Small intestine (tissue), 7 donors: ENCODE measurements around the gene PARN. TPM values are rescaled to one million over a fixed set of nuclear protein-coding genes. Genes with fewer than 3 reads are reported as not detected.

Source experiments
- DNase-seq, 2 donors: peaks; one replicate each; pipeline versions ENCODE4 v3.0.0 to v3.0.0-alpha.2; 2013
- FAIRE-seq: peaks from 2 replicates; lab custom pipeline; 2012; peaks lifted over from hg19 to GRCh38; lab: Jason Lieb, UNC
- H3K27ac ChIP-seq, 3 donors: one replicate each; pipeline ENCODE4 v1.5.1; 2013; ENCODE audit warnings: low read length in 2 of 3, mild to moderate bottlenecking in 2 of 3, control low read depth in 1 of 3, inconsistent platforms in 1 of 3, low read depth in 1 of 3, moderate library complexity in 1 of 3
- H3K27me3 ChIP-seq, 3 donors: one replicate each; pipeline ENCODE4 v1.6.1; 2013; ENCODE audit warnings: low read length in 3 of 3, inconsistent platforms in 1 of 3; ENCODE audit not compliant: control insufficient read depth in 3 of 3, insufficient read depth in 3 of 3
- H3K36me3 ChIP-seq, 3 donors: one replicate each; pipeline ENCODE4 v1.6.1; 2013; ENCODE audit warnings: low read length in 3 of 3, inconsistent platforms in 1 of 3, low read depth in 1 of 3, mild to moderate bottlenecking in 1 of 3, moderate library complexity in 1 of 3; ENCODE audit not compliant: control insufficient read depth in 3 of 3, insufficient read depth in 2 of 3
- H3K4me1 ChIP-seq, 3 donors: one replicate each; pipeline ENCODE4 v1.6.1; 2013; ENCODE audit warnings: low read length in 2 of 3, inconsistent platforms in 1 of 3, low read depth in 1 of 3, mild to moderate bottlenecking in 1 of 3, moderate library complexity in 1 of 3; ENCODE audit not compliant: control insufficient read depth in 3 of 3, insufficient read depth in 2 of 3
- H3K4me3 ChIP-seq, 3 donors: one replicate each; pipeline ENCODE4 v1.5.1; 2013; ENCODE audit warnings: low read length in 3 of 3, control low read depth in 1 of 3, inconsistent platforms in 1 of 3, low read depth in 1 of 3, mild to moderate bottlenecking in 1 of 3, moderate library complexity in 1 of 3
- H3K9me3 ChIP-seq, 2 donors: one replicate each; pipeline ENCODE4 v1.6.1; 2013; ENCODE audit warnings: low read depth in 1 of 2, low read length in 1 of 2; ENCODE audit not compliant: control insufficient read depth in 2 of 2, insufficient read depth in 1 of 2
- WGBS, 3 donors: extraction: QIAGEN DNeasy Blood & Tissue Kit; methylation state at CpG; one replicate each; pipeline ENCODE4 v1.1.7; 2013; 5-methylcytosine and 5-hydroxymethylcytosine counted together
- polyA plus RNA-seq, 4 donors: library from polyadenylated mRNA; stranded (reverse) in 3 of 4; unstranded in 1 of 4; fragments of 200-250 nt in 3 of 4; fragments of 120-200 nt in 1 of 4; gene quantifications; one replicate each; pipeline versions ENCODE4 v1.2.1 to v1.2.3, GENCODE V29; 2013
- donor health status: healthy with polysubstance abuse.
- donor health status: control.
- donor health status: control.
- donor health status: Bipolar disorder and iron deficiency.
- donor health status: healthy.

PARN gene
- polyA plus RNA-seq, 4 donors: 11.1 to 25.5 (median 15.8) TPM

GRCh38 chr16:14564323-14564722 is 65.7 kb downstream of the PARN start:
- 16 to 66% (median 34%) methylated on average over 9 of the region's 9 CpGs for WGBS, 3 donors
- FAIRE-seq (no peak), DNase-seq (peak; percentile 71 to 86)
- Histone ChIP-seq H3K9me3 (no peaks in the 10 kb centered on the region), H3K27ac (peak overlapping the region; percentile 52 to 90 (median 84)), H3K36me3 (peaks cover 0 to 10% (median 2%) of the 10 kb centered on the region in 3 donors), H3K4me3 (no peak overlapping the region), H3K27me3 (no peaks in the 10 kb centered on the region), H3K4me1 (peaks cover 3 to 34% (median 6%) of the 10 kb centered on the region in 3 donors)

- no peak for FAIRE-seq
- H3K4me3 ChIP-seq: no peak overlapping the region
- no peaks in the 10 kb centered on the region for H3K9me3 ChIP-seq
- WGBS, 3 donors: 17 to 61% (median 35%) methylated on average over 8 of the region's 8 CpGs
- peaks cover 3 to 34% (median 6%) of the 10 kb centered on the region in 3 donors for H3K4me1 ChIP-seq
- peak overlapping the region; percentile 9 to 70 (median 52) for H3K27ac ChIP-seq
- peak; percentile 85 to 95 for DNase-seq
- peaks cover 0 to 8% (median 2%) of the 10 kb centered on the region in 3 donors for H3K36me3 ChIP-seq
- no peaks in the 10 kb centered on the region for H3K27me3 ChIP-seq
These were observed 67.2 kb downstream of the PARN start for GRCh38 chr16:14562691-14563491.

- H3K27me3 ChIP-seq: no peaks in the 10 kb centered on the region
- H3K27ac ChIP-seq: no peak overlapping the region
- peaks cover under 1 to 34% (median 3%) of the 10 kb centered on the region in 3 donors for H3K4me1 ChIP-seq
- no peak for FAIRE-seq
- DNase-seq: no peak
- no peak overlapping the region for H3K4me3 ChIP-seq
- H3K36me3 ChIP-seq: peaks cover 0 to 5% (median 0%) of the 10 kb centered on the region in 3 donors
- 83 to 92% (median 90%) methylated on average over 7 of the region's 7 CpGs for WGBS, 3 donors
- no peaks in the 10 kb centered on the region for H3K9me3 ChIP-seq
These were observed 69.5 kb downstream of the PARN start for GRCh38 chr16:14560523-14560922.

GRCh38 chr16:14559809-14560241 is 70.2 kb downstream of the PARN start:
- DNase-seq: peak in 1 of 2 donors; percentile 50
- Histone ChIP-seq H3K27me3 (no peaks in the 10 kb centered on the region), H3K9me3 (no peaks in the 10 kb centered on the region), H3K36me3 (peaks cover 0 to 5% (median 0%) of the 10 kb centered on the region in 3 donors), H3K27ac (no peak overlapping the region), H3K4me3 (no peak overlapping the region), H3K4me1 (peaks cover 0 to 30% (median 3%) of the 10 kb centered on the region in 3 donors)
- FAIRE-seq: no peak
- 58 to 88% (median 69%) methylated on average over 8 of the region's 8 CpGs for WGBS, 3 donors

- H3K27ac ChIP-seq: no peak overlapping the region
- H3K4me3 ChIP-seq: no peak overlapping the region
- H3K27me3 ChIP-seq: no peaks in the 10 kb centered on the region
- H3K4me1 ChIP-seq: peaks cover 0 to 16% (median 0%) of the 10 kb centered on the region in 3 donors
- peaks cover 2 to 12% (median 4%) of the 10 kb centered on the region in 3 donors for H3K36me3 ChIP-seq
- H3K9me3 ChIP-seq: no peaks in the 10 kb centered on the region
- FAIRE-seq (no peak), DNase-seq (no peak)
- WGBS, 3 donors: 63 to 65% (median 65%) methylated on average over 4 of the region's 4 CpGs
These were observed 76.6 kb downstream of the PARN start for GRCh38 chr16:14553447-14553846.

GRCh38 chr16:14549789-14550153 is 80.3 kb downstream of the PARN start:
- peak; percentile 61 to 63 for DNase-seq
- WGBS, 3 donors: 19 to 55% (median 37%) methylated on average over 5 of the region's 5 CpGs
- no peak overlapping the region for H3K4me3 ChIP-seq

GRCh38 chr16:14548933-14549788 is 80.9 kb downstream of the PARN start:
- no peak for DNase-seq
- Histone ChIP-seq H3K9me3 (no peaks in the 10 kb centered on the region), H3K4me1 (peaks cover 0 to 16% (median 0%) of the 10 kb centered on the region in 3 donors), H3K27ac (peak overlapping the region in 1 of 3 donors; percentile 13), H3K36me3 (peaks cover 4 to 18% (median 6%) of the 10 kb centered on the region in 3 donors), H3K27me3 (no peaks in the 10 kb centered on the region), H3K4me3 (no peak overlapping the region)
- WGBS, 3 donors: 52 to 70% (median 57%) methylated on average over 3 of the region's 3 CpGs
- no peak for FAIRE-seq

More at GRCh38 chr16:14549789-14550153, 80.3 kb downstream of the PARN start:
- H3K27me3 ChIP-seq: no peaks in the 10 kb centered on the region
- H3K9me3 ChIP-seq: no peaks in the 10 kb centered on the region
- no peak for FAIRE-seq
- H3K4me1 ChIP-seq: peaks cover 0 to 16% (median 0%) of the 10 kb centered on the region in 3 donors
- peaks cover 4 to 18% (median 6%) of the 10 kb centered on the region in 3 donors for H3K36me3 ChIP-seq
- H3K27ac ChIP-seq: peak overlapping the region in 2 of 3 donors; percentile 13 to 52

GRCh38 chr16:14545346-14545884 is 84.6 kb downstream of the PARN start:
- H3K36me3 ChIP-seq: peaks cover 2 to 27% (median 2%) of the 10 kb centered on the region in 3 donors
- 71 to 81% (median 77%) methylated on average over 7 of the region's 7 CpGs for WGBS, 3 donors
- no peak overlapping the region for H3K27ac ChIP-seq
- H3K27me3 ChIP-seq: no peaks in the 10 kb centered on the region
- peak in 1 of 2 donors; percentile 29 for DNase-seq
- H3K4me3 ChIP-seq: no peak overlapping the region
- no peak for FAIRE-seq
- H3K9me3 ChIP-seq: peaks cover 0 to 12% of the 10 kb centered on the region in 2 donors
- H3K4me1 ChIP-seq: peaks cover 0 to 15% (median 0%) of the 10 kb centered on the region in 3 donors
